ENCODE measurements around the gene RAB40B.

DNA sequence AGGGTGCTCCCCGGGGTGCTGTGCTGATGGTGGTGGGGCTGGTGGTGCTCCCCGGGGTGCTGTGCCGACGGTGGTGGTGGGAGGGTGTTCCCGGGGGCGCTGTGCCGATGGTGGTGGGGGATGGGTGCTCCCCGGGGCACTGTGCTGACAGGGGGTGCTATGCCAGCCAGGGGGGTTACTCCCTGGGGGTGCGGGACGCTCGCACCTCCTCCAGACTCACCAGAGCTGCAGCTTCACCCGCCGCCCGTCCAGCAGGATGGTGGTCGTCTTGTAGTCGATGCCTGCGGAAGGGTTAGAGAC, 34.3 kb downstream of the RAB40B start:
- TF ChIP-seq, protein P1, sequence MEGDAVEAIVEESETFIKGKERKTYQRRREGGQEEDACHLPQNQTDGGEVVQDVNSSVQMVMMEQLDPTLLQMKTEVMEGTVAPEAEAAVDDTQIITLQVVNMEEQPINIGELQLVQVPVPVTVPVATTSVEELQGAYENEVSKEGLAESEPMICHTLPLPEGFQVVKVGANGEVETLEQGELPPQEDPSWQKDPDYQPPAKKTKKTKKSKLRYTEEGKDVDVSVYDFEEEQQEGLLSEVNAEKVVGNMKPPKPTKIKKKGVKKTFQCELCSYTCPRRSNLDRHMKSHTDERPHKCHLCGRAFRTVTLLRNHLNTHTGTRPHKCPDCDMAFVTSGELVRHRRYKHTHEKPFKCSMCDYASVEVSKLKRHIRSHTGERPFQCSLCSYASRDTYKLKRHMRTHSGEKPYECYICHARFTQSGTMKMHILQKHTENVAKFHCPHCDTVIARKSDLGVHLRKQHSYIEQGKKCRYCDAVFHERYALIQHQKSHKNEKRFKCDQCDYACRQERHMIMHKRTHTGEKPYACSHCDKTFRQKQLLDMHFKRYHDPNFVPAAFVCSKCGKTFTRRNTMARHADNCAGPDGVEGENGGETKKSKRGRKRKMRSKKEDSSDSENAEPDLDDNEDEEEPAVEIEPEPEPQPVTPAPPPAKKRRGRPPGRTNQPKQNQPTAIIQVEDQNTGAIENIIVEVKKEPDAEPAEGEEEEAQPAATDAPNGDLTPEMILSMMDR (IDR thresholded peaks at IDR 0.05) = no peak
- TF ChIP-seq POLR2A (IDR thresholded peaks at IDR 0.05) = no peak

All from vagina (tissue), 2 donors.